Progenitor cell of endocrine pancreas (in vitro differentiated cells): ENCODE measurements around the gene FAM9C. TPM values are rescaled to one million over a fixed set of nuclear protein-coding genes. Genes with fewer than 3 reads are reported as not detected.
A peak's percentile ranks its signal among the peaks of the same experiment; 100 is the strongest.

ENCODE experiments used
- DNase-seq: peaks from one replicate; pipeline ENCODE4 v3.0.0; 2021; ENCODE audit warnings: low spot score; ENCODE audit not compliant: unreplicated experiment
- H3K27ac Mint-ChIP-seq: 2 replicates; pipeline ENCODE4 v1.8.0; 2021; ENCODE audit warnings: mild to moderate bottlenecking, moderate library complexity, mixed read lengths
- H3K27me3 Mint-ChIP-seq: 2 replicates; pipeline ENCODE4 v1.8.0; 2021; ENCODE audit warnings: mixed read lengths
- H3K36me3 Mint-ChIP-seq: 2 replicates; pipeline ENCODE4 v1.8.0; 2022; ENCODE audit warnings: mixed read lengths; ENCODE audit not compliant: insufficient read depth
- H3K4me1 Mint-ChIP-seq: 2 replicates; pipeline ENCODE4 v1.8.0; 2021; ENCODE audit warnings: low read depth, mixed read lengths
- H3K4me3 Mint-ChIP-seq: 2 replicates; pipeline ENCODE4 v1.8.0; 2021; ENCODE audit warnings: low read depth, mild to moderate bottlenecking, moderate library complexity, mixed read lengths
- H3K9me3 Mint-ChIP-seq: 2 replicates; pipeline ENCODE4 v1.8.0; 2021; ENCODE audit warnings: low read depth, mixed read lengths
- CTCF ChIP-seq: fragments of 200-600 bp; sonication (generic); IDR thresholded peaks from one replicate; pipeline ENCODE4 v1.5.0; 2021; ENCODE audit warnings: antibody characterized with exemption, mild to moderate bottlenecking; ENCODE audit not compliant: unreplicated experiment
- total RNA-seq: library from RNA; stranded (reverse); gene quantifications from 2 replicates; pipeline ENCODE4 v1.2.1, GENCODE V29; 2021

FAM9C gene
- total RNA-seq, 1 donor from 2014 or later, result not detected

GRCh38 chrX:12999422-12999821 is 45.0 kb downstream of the FAM9C start:
- Mint-ChIP-seq H3K36me3 (no peaks in the 10 kb centered on the region), H3K27me3 (no peaks in the 10 kb centered on the region), H3K27ac (no peak overlapping the region), H3K9me3 (peaks cover 10% of the 10 kb centered on the region), H3K4me3 (no peak overlapping the region), H3K4me1 (peaks cover 23% of the 10 kb centered on the region)
- no peak for DNase-seq
- no peak for TF ChIP-seq CTCF

GRCh38 chrX:12997906-12998687 is 46.3 kb downstream of the FAM9C start:
- no peak for DNase-seq
- peaks cover 28% of the 10 kb centered on the region for H3K4me1 Mint-ChIP-seq
- H3K36me3 Mint-ChIP-seq, result no peaks in the 10 kb centered on the region
- no peak overlapping the region for H3K4me3 Mint-ChIP-seq
- H3K27me3 Mint-ChIP-seq, result no peaks in the 10 kb centered on the region
- peak overlapping the region; percentile 50 for H3K27ac Mint-ChIP-seq
- H3K9me3 Mint-ChIP-seq, result peaks cover 10% of the 10 kb centered on the region
- no peak for TF ChIP-seq CTCF

- Mint-ChIP-seq H3K4me3 (no peak overlapping the region), H3K27me3 (no peaks in the 10 kb centered on the region), H3K4me1 (peaks cover 28% of the 10 kb centered on the region), H3K9me3 (peaks cover 10% of the 10 kb centered on the region), H3K27ac (no peak overlapping the region), H3K36me3 (no peaks in the 10 kb centered on the region)
- no peak for DNase-seq
- no peak for TF ChIP-seq CTCF
Observed at GRCh38 chrX:12996934-12997435, 47.4 kb downstream of the FAM9C start.

DNA sequence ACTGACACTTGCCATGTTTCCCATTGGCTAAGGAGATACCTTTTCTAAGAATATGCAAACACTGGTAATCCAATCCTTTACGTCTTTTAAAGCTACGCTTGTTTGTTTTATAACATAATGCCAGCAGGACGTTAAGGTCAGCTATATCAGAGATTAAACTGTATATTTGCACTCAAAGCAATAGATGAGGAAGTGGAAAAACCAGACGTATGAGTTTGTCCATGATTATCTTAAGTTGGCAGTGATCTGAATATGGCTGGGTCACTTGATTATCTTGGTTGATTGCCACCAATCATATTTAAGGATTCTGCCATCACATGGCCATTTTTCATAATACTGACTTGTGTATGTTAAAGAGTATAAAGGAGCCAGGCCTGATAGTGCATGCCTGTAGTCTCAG is 50.1 kb downstream of the FAM9C start:
- no peaks in the 10 kb centered on the region for H3K27me3 Mint-ChIP-seq
- H3K4me1 Mint-ChIP-seq, result peaks cover 27% of the 10 kb centered on the region
- H3K9me3 Mint-ChIP-seq, result peaks cover 21% of the 10 kb centered on the region
- no peak for TF ChIP-seq CTCF
- no peaks in the 10 kb centered on the region for H3K36me3 Mint-ChIP-seq
- no peak overlapping the region for H3K4me3 Mint-ChIP-seq
- no peak overlapping the region for H3K27ac Mint-ChIP-seq
- no peak for DNase-seq

DNA sequence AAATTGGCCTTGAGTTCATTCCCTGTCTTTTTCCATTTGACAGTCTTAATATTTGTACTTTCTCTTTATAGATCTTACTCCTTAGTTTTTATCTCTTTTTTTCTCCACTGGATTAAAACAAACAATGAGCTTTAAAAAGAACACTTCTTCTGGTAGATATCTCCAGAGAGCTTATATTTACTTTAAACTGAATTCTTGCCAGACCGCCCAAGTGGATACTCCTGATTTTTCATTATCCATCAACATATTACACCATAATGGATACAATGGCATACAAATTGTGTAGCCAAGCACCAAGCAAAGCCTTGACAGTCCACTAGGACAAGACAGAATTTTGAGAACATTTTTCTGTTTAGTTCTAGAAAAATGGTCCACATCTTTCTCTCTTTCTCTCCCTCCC is 50.6 kb downstream of the FAM9C start:
- H3K36me3 Mint-ChIP-seq, result no peaks in the 10 kb centered on the region
- no peaks in the 10 kb centered on the region for H3K27me3 Mint-ChIP-seq
- no peak overlapping the region for H3K4me3 Mint-ChIP-seq
- H3K27ac Mint-ChIP-seq, result no peak overlapping the region
- peaks cover 28% of the 10 kb centered on the region for H3K4me1 Mint-ChIP-seq
- peaks cover 21% of the 10 kb centered on the region for H3K9me3 Mint-ChIP-seq
- DNase-seq, result no peak
- TF ChIP-seq CTCF, result no peak
